DMS53 treated with DMSO at 0.1 percent for 48 hours (cell line): ENCODE data around the gene FRZB.
"Not testable (repeated sequence)": the region's sequence is repeated elsewhere in the genome, so short reads cannot be mapped to it uniquely, and the experiment has no call there.

Experiments used
- DNase-seq: peaks from one replicate; lab custom pipeline; 2025; ENCODE audit not compliant: unreplicated experiment; lab: John Stamatoyannopoulos, UW

The FRZB gene, protein sequence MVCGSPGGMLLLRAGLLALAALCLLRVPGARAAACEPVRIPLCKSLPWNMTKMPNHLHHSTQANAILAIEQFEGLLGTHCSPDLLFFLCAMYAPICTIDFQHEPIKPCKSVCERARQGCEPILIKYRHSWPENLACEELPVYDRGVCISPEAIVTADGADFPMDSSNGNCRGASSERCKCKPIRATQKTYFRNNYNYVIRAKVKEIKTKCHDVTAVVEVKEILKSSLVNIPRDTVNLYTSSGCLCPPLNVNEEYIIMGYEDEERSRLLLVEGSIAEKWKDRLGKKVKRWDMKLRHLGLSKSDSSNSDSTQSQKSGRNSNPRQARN

GRCh38 chr2:182866461-182867406, at the start of gene FRZB:
Gene FRZB (minus strand): TSS chr2:182866637. CDS start chr2:182866552, 85 bp downstream.
- DNase-seq: peak; percentile 24

- peak; percentile 42 for DNase-seq
Observed at GRCh38 chr2:182915369-182916326, 49.2 kb upstream of the FRZB start.

GRCh38 chr2:182914852-182915251, 48.4 kb upstream of the FRZB start:
- DNase-seq: no peak

DNA sequence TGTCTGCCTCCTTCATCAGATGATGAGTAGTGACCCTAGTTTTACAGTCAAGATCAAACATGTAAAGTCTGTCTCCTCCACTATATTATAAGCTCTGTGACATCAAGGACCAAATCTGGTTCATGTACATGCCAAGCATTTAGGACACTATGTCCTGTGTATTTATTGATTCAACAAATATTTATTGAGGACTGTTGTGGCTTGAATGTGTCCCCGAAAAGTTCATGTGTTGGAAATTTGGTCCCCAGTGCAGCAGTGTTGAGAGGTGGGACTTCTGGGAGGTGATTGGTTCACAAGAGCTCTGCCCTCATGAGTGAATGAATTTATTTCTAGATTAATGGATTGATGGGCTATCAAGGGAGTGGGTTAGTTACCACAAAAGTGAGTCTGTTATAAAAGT, 46.6 kb upstream of the FRZB start:
- no peak for DNase-seq

GRCh38 chr2:182912518-182912915, 46.1 kb upstream of the FRZB start:
- DNase-seq: no peak

DNA sequence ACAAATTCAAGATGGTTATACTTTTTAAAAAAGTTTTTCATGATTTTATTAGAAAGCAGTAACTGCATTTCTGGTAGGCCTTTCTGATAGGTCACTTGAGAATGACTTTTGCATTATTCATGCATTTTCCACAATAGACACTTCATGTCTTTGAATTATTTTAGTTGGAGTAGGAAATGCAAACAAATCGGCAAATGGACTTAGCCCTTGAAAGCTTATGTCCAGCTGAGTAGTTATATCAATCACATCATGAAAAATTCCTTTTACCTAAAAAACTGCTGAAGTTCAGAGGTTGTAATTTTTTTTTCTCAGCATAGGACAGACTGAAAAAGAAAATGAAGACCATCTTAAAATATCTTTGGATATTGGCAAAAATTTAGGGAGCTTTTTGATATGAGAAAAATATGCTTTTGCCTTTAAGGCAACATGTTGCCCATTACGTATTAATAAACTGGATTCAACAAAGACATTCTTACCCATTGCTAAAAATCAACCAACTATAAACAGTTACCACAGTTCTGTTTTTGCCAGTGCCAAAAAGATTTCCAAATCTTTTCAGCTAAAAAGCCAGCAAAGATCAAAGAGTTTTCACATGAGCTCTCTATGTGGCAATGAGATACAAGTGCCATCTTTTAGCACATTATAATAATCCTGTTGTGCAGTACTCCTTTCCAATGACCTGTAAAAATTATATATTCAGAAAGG, 45.5 kb upstream of the FRZB start:
- DNase-seq: no peak

- no peak for DNase-seq
Observed at GRCh38 chr2:182910965-182911364, 44.5 kb upstream of the FRZB start.

GRCh38 chr2:182907081-182907830, 40.8 kb upstream of the FRZB start:
- DNase-seq: no peak

DNA sequence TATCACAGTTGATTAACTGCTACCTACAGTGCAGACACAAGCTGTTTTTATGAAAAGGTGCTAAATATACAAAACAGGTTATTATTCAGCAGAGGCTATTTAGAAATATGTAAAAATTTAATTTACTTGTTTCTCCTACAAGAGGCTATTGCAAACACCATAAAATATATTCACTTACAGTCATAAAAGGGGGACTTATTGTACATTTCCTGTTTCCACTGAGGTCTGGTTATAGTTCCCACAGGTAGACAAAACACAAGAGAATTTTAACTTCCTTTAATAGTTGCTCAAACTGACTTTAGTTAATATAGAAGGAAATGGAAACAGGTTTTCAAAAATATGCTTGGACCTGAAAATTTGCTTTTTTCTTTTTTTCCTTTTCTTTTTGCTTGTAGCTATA, 40.0 kb upstream of the FRZB start:
- no peak for DNase-seq

GRCh38 chr2:182904844-182905243, 38.4 kb upstream of the FRZB start:
- no peak for DNase-seq

GRCh38 chr2:182903566-182903965, 37.1 kb upstream of the FRZB start:
- no peak for DNase-seq

DNA sequence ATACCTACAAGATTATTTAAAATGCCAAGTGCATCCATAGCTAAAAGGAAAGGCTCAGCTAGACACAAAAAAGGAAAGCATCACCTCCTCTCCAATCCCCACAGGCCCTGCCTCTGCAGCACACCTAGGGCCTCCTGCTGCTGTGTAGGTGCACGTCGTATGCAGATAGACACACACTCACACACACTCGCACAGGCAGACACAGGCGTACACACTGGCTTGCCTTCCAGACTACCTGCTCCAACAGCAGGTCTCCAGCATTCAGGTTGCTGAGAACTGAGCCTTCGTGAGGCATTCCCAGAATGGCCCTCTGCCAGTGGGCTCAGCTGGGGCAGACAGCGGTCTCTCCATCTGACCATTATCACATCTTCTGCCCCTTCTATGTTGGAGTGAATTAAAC, 35.3 kb upstream of the FRZB start:
- DNase-seq: no peak

DNA sequence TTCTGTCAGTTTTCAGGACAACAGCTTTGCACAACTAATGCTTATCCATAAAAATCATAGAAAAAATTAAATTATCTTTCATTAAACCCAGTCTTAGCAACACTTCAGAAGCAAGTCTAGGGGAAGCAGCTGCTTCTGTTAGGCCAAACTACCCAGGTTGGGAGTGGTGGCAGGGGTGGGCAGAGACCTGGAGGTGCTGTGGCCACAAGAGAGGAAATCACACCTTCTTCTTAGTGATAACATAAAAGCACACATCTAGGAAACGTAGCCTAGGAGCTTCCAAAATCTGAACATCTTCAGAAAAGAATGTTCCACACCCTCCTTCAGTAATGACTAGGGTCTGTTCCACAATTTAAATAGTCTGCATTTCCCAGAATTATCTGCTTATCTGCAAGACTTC, 32.3 kb upstream of the FRZB start:
- no peak for DNase-seq

DNA sequence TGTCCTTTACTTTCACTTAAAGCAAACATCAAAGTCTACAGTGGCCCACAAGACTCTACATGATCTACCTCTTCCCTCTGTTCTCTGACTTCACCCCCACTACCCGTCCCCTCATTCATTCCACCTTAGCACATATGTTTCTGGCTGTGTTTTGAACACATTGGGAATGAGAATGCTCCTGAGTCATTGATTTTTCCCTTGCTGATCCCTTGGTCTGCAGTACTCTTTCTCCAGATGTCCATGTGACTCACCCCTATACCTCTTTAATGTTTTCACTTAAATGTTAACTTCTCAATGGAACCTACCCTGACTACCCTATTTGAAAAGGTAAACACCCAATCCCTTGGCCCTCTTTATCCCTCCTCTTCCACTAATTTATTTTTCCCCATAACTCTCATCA, 30.7 kb upstream of the FRZB start:
- no peak for DNase-seq

DNA sequence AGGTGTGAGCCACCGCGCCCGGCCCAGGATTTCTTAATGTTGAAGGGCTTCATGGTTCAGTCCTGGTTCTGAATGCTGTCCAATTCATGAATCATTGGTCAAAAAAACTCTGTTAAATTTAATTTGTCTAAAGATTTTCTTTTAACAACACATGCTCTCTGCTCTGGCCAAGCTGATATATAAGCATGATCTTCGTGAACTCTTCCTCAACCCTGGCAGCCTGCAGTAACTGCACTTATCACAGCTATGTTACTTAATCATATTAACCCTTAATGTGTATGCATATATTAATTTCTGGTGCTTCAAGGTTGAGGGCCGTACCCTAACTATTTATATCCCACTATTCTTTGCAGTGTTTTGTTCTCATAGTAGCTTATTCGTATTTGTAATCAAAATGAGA, 29.4 kb upstream of the FRZB start:
- no peak for DNase-seq

DNA sequence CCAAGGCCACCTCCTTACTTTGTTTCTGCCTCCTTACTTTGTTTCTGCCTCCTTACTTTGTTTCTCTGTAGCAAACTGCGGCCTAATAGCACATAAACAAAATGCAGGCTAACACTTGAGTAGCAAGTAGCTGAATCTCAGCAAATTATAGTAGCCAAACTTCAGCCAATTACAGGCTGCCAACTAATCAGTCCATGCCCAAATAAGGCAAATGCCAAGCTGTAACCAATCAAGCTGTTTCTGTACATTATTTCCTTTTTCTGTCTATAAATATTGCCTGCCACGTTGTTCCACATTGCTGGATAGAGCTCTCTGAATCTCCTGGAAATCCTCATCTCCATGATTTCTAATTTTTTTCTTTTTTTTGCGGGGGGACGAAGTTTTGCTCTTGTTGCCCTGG, 28.7 kb upstream of the FRZB start:
- DNase-seq: no peak

DNA sequence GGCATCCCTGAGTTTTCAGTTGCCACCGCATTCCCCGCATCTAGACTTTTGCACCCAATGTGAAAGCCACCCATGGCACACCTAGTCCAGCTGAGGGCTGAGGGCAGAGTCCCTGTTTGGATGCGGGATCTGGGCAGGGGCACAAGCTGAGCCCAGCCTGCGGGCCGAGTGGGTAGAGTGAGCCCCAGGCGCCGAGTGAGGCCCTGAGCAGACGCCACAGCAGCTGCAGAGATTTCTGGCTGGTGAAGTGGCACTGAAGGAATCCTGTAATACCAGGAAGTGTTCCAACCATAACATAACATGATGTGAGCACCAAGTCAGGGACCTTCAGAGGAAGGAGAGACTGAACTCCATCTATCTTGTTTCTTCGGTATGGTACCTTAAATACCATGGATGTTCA, 27.7 kb upstream of the FRZB start:
- no peak for DNase-seq

DNA sequence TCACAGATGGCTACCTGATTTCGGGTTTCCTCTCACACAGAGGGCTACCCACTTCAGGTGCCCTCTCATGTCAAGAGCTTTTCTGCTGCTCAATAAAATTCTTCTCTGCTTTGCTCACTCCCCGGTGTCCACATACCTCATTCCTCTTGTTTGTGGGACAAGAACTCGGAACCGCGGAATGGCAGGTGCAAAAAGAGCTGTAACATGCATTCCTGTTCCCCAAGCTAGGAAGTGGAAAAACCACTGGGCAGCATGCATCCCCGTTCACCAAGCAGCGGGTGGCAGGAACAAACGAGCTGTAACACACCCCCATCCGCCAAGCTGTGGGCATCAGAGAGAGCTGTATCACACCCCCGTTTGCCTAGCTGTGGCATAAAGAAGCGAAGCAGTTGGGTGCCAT, 27.2 kb upstream of the FRZB start:
- DNase-seq: no peak

GRCh38 chr2:182893035-182893434, 26.6 kb upstream of the FRZB start:
- not testable (repeated sequence) for DNase-seq

- DNase-seq: no peak
Observed at GRCh38 chr2:182891611-182892010, 25.2 kb upstream of the FRZB start.
